Endothelial cell of hepatic sinusoid (primary cell): Measurements from ENCODE around the gene VWA3A.
"Not testable (repeated sequence)": the region's sequence is repeated elsewhere in the genome, so short reads cannot be mapped to it uniquely, and the experiment has no call there.

Source experiments
- in situ Hi-C: cut with HindIII; loops from 2 replicates; pipeline ENCODE4 v1.10.0; 2017; ENCODE audit warnings: low sequenced_read_pairs

VWA3A gene

GRCh38 chr16:22088642-22089041 lies 3.7 kb upstream of the VWA3A start:
- in situ Hi-C loops = no loop called here

- in situ Hi-C loops = loop anchor here (5.0 to 10.0 kb wide), 2 partner anchors 97 to 195 kb away; no protein-coding TSS in a partner anchor
Measured at GRCh38 chr16:22089910-22090309, 2.4 kb upstream of the VWA3A start.

GRCh38 chr16:22091721-22092120 lies 620 bp upstream of the VWA3A start:
- in situ Hi-C loops = loop anchor here (5.0 to 10.0 kb wide), 2 partner anchors 96 to 193 kb away; no protein-coding TSS in a partner anchor

GRCh38 chr16:22093331-22093730 lies 990 bp downstream of the VWA3A start:
- in situ Hi-C loops = loop anchor here (5.0 to 10.0 kb wide), 2 partner anchors 94 to 191 kb away; no protein-coding TSS in a partner anchor

GRCh38 chr16:22093996-22094395 lies 1.7 kb downstream of the VWA3A start:
- in situ Hi-C loops = loop anchor here (5.0 to 10.0 kb wide), 2 partner anchors 93 to 191 kb away; no protein-coding TSS in a partner anchor

- in situ Hi-C loops = loop anchor here (10.0 kb wide), 1 partner anchor 186 kb away; no protein-coding TSS in a partner anchor
Measured at GRCh38 chr16:22098405-22099255, 6.3 kb downstream of the VWA3A start.

GRCh38 chr16:22099256-22099975 lies 7.1 kb downstream of the VWA3A start:
- in situ Hi-C loops = loop anchor here (10.0 kb wide), 1 partner anchor 185 kb away; no protein-coding TSS in a partner anchor

GRCh38 chr16:22103441-22103840 lies 11.1 kb downstream of the VWA3A start:
- in situ Hi-C loops = no loop called here

GRCh38 chr16:22109258-22109898 lies 17.0 kb downstream of the VWA3A start:
- in situ Hi-C loops = no loop called here

GRCh38 chr16:22111629-22112028 lies 19.3 kb downstream of the VWA3A start:
- in situ Hi-C loops = not testable (repeated sequence)

- in situ Hi-C loops = no loop called here
Measured at GRCh38 chr16:22116095-22116700, 23.9 kb downstream of the VWA3A start.

GRCh38 chr16:22117609-22118008 lies 25.3 kb downstream of the VWA3A start:
- in situ Hi-C loops = no loop called here

- in situ Hi-C loops = no loop called here
Measured at GRCh38 chr16:22120440-22120839, 28.1 kb downstream of the VWA3A start.

GRCh38 chr16:22122239-22122638 lies 29.9 kb downstream of the VWA3A start:
- in situ Hi-C loops = no loop called here

GRCh38 chr16:22123146-22123545 lies 30.8 kb downstream of the VWA3A start:
- in situ Hi-C loops = no loop called here

- in situ Hi-C loops = no loop called here
Measured at GRCh38 chr16:22123759-22124490, 31.6 kb downstream of the VWA3A start.

GRCh38 chr16:22124583-22125284 lies 32.4 kb downstream of the VWA3A start:
- in situ Hi-C loops = no loop called here

GRCh38 chr16:22126037-22126558 lies 33.8 kb downstream of the VWA3A start:
- in situ Hi-C loops = no loop called here

- in situ Hi-C loops = not testable (repeated sequence)
Measured at GRCh38 chr16:22128537-22128936, 36.2 kb downstream of the VWA3A start.
